ENCODE results near the gene RNH1.
"Not testable (repeated sequence)": the region's sequence is repeated elsewhere in the genome, so short reads cannot be mapped to it uniquely, and the experiment has no call there.

Gene RNH1

GRCh38 chr11:473962-474785 is 32.9 kb downstream of the RNH1 start:
- no peak for DNase-seq

- no peak for DNase-seq
Measured at GRCh38 chr11:473415-473814, 33.6 kb downstream of the RNH1 start.

- DNase-seq: no peak
Measured at GRCh38 chr11:472816-473215, 34.2 kb downstream of the RNH1 start.

- no peak for DNase-seq
Measured at GRCh38 chr11:472272-472671, 34.8 kb downstream of the RNH1 start.

GRCh38 chr11:471468-472145 is 35.4 kb downstream of the RNH1 start:
- DNase-seq: no peak

GRCh38 chr11:469684-470560 is 37.1 kb downstream of the RNH1 start:
- DNase-seq: no peak

GRCh38 chr11:469026-469683 is 37.9 kb downstream of the RNH1 start:
- DNase-seq: not testable (repeated sequence)

GRCh38 chr11:468493-468892 is 38.5 kb downstream of the RNH1 start:
- DNase-seq: no peak

- no peak for DNase-seq
Measured at GRCh38 chr11:468036-468435, 39.0 kb downstream of the RNH1 start.

- DNase-seq: no peak
Measured at GRCh38 chr11:465896-466530, 41.0 kb downstream of the RNH1 start.

- no peak for DNase-seq
Measured at GRCh38 chr11:464316-464715, 42.7 kb downstream of the RNH1 start.

- no peak for DNase-seq
Measured at GRCh38 chr11:462107-462890, 44.7 kb downstream of the RNH1 start.

- no peak for DNase-seq
Measured at GRCh38 chr11:461626-462025, 45.4 kb downstream of the RNH1 start.

- DNase-seq: no peak
Measured at GRCh38 chr11:460331-461199, 46.5 kb downstream of the RNH1 start.

GRCh38 chr11:459511-460220 is 47.4 kb downstream of the RNH1 start:
- DNase-seq: no peak

- DNase-seq: no peak
Measured at GRCh38 chr11:457111-457760, 49.8 kb downstream of the RNH1 start.

GRCh38 chr11:456533-456932 is 50.5 kb downstream of the RNH1 start:
- no peak for DNase-seq

- DNase-seq: no peak
Measured at GRCh38 chr11:455566-456147, 51.4 kb downstream of the RNH1 start.

All from activated CD4-positive, CD25-positive, alpha-beta regulatory T cell treated with anti-CD3 and anti-CD28 coated beads, Interleukin-2, amount 50 U/mL, for 72 hours (primary cell).